ELR (cell line): ENCODE data around the gene RELB.

Source experiments
- DNase-seq: peaks from one replicate; pipeline ENCODE4 v3.0.0-alpha.2; 2015; ENCODE audit warnings: low read depth

RELB gene

GRCh38 chr19:45079911-45080370 lies 78.7 kb downstream of the RELB start:
- DNase-seq = no peak

- DNase-seq = no peak
Observed at GRCh38 chr19:45082170-45082569, 80.9 kb downstream of the RELB start.

- DNase-seq = no peak
Observed at GRCh38 chr19:45086480-45086879, 85.2 kb downstream of the RELB start.

- DNase-seq = no peak
Observed at GRCh38 chr19:45087531-45087930, 86.3 kb downstream of the RELB start.
